ENCODE data around the gene WDR82. TPM values are rescaled to one million over a fixed set of nuclear protein-coding genes. Genes with fewer than 3 reads are reported as not detected.

The WDR82 gene
- total and polyA plus RNA-seq, 2 experiments from 2014 or later, result 25.2 to 71.8 TPM

DNA sequence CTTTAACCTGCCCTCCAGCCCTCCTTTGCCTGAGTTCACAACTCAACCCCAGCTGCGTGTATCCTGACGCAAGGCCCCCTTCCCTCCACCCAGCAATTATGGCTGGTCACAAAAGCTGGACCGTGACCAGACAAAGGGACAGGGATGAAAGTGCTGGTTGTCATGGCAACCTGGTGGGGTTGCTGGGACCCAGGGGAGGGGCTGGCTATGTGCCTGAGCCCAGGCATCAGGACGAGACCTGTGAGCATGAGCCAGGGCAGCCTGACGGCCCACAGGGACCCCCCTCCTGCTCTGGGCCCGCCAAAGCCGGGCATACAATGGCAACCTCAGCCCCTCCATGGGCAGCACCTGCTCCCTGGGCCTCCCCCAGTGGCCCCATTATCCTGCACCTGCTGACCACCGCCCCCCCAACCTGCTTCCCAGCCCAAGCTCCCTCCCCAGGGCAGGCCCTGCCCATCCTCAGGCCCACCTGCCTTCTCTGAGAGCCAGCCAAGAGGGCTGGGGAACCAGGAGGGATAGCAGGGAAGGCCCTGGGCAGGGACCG is 33.2 kb upstream of the WDR82 start:
- no peaks in the 10 kb centered on the region for H3K36me3 ChIP-seq (ENCODE audit: insufficient read depth)
- H3K27me3 ChIP-seq (ENCODE audit: insufficient read depth), result no peaks in the 10 kb centered on the region
- Mint-ChIP-seq H3K9me3 (no peaks in the 10 kb centered on the region), H3K36me3 (ENCODE audit: low read depth) (no peaks in the 10 kb centered on the region), H3K27me3 (ENCODE audit: insufficient read depth, low read depth, poor library complexity) (peaks cover 5% of the 10 kb centered on the region), H3K4me1 (peaks cover 2% of the 10 kb centered on the region; the same call in 2 of the 3 replicates), H3K4me3 (no peak overlapping the region), H3K27ac (no peak overlapping the region)
- no peaks in the 10 kb centered on the region for H3F3A ChIP-seq (replicated peaks; ENCODE audit: low read depth)
- H3K4me3 ChIP-seq, result no peak overlapping the region
- no peaks in the 10 kb centered on the region for H3K4me1 ChIP-seq (ENCODE audit: insufficient read depth)
- DNase-seq (ENCODE audit: low spot score) (no peak), ATAC-seq (peak; percentile 18; the same call in 1 of the 3 replicates)
- no peak overlapping the region for H3K4me2 ChIP-seq
- no peak for TF ChIP-seq POLR2AphosphoS5 (IDR thresholded peaks at IDR 0.05; ENCODE audit: low read depth)
- no peak for TF ChIP-seq STAT1 (IDR thresholded peaks at IDR 0.05; ENCODE audit: unreplicated experiment)
- no peak for TF ChIP-seq JUNB (IDR thresholded peaks at IDR 0.05; ENCODE audit: unreplicated experiment)
- TF ChIP-seq, protein P1, sequence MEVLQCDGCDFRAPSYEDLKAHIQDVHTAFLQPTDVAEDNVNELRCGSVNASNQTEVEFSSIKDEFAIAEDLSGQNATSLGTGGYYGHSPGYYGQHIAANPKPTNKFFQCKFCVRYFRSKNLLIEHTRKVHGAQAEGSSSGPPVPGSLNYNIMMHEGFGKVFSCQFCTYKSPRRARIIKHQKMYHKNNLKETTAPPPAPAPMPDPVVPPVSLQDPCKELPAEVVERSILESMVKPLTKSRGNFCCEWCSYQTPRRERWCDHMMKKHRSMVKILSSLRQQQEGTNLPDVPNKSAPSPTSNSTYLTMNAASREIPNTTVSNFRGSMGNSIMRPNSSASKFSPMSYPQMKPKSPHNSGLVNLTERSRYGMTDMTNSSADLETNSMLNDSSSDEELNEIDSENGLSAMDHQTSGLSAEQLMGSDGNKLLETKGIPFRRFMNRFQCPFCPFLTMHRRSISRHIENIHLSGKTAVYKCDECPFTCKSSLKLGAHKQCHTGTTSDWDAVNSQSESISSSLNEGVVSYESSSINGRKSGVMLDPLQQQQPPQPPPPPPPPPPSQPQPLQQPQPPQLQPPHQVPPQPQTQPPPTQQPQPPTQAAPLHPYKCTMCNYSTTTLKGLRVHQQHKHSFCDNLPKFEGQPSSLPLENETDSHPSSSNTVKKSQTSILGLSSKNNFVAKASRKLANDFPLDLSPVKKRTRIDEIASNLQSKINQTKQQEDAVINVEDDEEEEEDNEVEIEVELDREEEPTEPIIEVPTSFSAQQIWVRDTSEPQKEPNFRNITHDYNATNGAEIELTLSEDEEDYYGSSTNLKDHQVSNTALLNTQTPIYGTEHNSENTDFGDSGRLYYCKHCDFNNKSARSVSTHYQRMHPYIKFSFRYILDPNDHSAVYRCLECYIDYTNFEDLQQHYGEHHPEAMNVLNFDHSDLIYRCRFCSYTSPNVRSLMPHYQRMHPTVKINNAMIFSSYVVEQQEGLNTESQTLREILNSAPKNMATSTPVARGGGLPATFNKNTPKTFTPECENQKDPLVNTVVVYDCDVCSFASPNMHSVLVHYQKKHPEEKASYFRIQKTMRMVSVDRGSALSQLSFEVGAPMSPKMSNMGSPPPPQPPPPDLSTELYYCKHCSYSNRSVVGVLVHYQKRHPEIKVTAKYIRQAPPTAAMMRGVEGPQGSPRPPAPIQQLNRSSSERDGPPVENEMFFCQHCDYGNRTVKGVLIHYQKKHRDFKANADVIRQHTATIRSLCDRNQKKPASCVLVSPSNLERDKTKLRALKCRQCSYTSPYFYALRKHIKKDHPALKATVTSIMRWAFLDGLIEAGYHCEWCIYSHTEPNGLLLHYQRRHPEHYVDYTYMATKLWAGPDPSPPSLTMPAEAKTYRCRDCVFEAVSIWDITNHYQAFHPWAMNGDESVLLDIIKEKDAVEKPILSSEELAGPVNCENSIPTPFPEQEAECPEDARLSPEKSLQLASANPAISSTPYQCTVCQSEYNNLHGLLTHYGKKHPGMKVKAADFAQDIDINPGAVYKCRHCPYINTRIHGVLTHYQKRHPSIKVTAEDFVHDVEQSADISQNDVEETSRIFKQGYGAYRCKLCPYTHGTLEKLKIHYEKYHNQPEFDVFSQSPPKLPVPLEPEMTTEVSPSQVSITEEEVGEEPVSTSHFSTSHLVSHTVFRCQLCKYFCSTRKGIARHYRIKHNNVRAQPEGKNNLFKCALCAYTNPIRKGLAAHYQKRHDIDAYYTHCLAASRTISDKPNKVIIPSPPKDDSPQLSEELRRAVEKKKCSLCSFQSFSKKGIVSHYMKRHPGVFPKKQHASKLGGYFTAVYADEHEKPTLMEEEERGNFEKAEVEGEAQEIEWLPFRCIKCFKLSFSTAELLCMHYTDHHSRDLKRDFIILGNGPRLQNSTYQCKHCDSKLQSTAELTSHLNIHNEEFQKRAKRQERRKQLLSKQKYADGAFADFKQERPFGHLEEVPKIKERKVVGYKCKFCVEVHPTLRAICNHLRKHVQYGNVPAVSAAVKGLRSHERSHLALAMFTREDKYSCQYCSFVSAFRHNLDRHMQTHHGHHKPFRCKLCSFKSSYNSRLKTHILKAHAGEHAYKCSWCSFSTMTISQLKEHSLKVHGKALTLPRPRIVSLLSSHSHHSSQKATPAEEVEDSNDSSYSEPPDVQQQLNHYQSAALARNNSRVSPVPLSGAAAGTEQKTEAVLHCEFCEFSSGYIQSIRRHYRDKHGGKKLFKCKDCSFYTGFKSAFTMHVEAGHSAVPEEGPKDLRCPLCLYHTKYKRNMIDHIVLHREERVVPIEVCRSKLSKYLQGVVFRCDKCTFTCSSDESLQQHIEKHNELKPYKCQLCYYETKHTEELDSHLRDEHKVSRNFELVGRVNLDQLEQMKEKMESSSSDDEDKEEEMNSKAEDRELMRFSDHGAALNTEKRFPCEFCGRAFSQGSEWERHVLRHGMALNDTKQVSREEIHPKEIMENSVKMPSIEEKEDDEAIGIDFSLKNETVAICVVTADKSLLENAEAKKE (CRISPR knock-in tag; IDR thresholded peaks at IDR 0.05), result no peak
- TF ChIP-seq ZNF114 (CRISPR knock-in tag; IDR thresholded peaks at IDR 0.05), result no peak
- TF ChIP-seq REST (IDR thresholded peaks at IDR 0.05; ENCODE audit: unreplicated experiment), result no peak
- TF ChIP-seq NANOG (IDR thresholded peaks at IDR 0.05; ENCODE audit: borderline replicate concordance), result no peak
- TF ChIP-seq, protein P2, sequence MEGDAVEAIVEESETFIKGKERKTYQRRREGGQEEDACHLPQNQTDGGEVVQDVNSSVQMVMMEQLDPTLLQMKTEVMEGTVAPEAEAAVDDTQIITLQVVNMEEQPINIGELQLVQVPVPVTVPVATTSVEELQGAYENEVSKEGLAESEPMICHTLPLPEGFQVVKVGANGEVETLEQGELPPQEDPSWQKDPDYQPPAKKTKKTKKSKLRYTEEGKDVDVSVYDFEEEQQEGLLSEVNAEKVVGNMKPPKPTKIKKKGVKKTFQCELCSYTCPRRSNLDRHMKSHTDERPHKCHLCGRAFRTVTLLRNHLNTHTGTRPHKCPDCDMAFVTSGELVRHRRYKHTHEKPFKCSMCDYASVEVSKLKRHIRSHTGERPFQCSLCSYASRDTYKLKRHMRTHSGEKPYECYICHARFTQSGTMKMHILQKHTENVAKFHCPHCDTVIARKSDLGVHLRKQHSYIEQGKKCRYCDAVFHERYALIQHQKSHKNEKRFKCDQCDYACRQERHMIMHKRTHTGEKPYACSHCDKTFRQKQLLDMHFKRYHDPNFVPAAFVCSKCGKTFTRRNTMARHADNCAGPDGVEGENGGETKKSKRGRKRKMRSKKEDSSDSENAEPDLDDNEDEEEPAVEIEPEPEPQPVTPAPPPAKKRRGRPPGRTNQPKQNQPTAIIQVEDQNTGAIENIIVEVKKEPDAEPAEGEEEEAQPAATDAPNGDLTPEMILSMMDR (conservative IDR thresholded peaks at IDR 0.05; ENCODE audit: low read depth in 2 of 2), result no peak
- TF ChIP-seq CREB1 (CRISPR knock-in tag; IDR thresholded peaks at IDR 0.05; ENCODE audit: low read depth), result no peak
- TF ChIP-seq EZH2 (IDR thresholded peaks at IDR 0.05; ENCODE audit: low read depth, unreplicated experiment), result no peak
- no peak for TF ChIP-seq EZH2phosphoT487 (IDR thresholded peaks at IDR 0.05; ENCODE audit: unreplicated experiment)
- TF ChIP-seq, protein P3, sequence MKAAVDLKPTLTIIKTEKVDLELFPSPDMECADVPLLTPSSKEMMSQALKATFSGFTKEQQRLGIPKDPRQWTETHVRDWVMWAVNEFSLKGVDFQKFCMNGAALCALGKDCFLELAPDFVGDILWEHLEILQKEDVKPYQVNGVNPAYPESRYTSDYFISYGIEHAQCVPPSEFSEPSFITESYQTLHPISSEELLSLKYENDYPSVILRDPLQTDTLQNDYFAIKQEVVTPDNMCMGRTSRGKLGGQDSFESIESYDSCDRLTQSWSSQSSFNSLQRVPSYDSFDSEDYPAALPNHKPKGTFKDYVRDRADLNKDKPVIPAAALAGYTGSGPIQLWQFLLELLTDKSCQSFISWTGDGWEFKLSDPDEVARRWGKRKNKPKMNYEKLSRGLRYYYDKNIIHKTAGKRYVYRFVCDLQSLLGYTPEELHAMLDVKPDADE (IDR thresholded peaks at IDR 0.05), result no peak
- TF ChIP-seq ZNF331 (CRISPR knock-in tag; IDR thresholded peaks at IDR 0.05; ENCODE audit: low read depth), result no peak
- H3K79me2 ChIP-seq (replicated peaks; ENCODE audit: insufficient read depth), result no peaks in the 10 kb centered on the region
- no peaks in the 10 kb centered on the region for H3K9me2 ChIP-seq (ENCODE audit: insufficient read depth)
- H2AFZ ChIP-seq, result no peak overlapping the region
- H4K20me1 ChIP-seq (replicated peaks; ENCODE audit: insufficient read depth), result no peaks in the 10 kb centered on the region
- no peak overlapping the region for H3K27ac ChIP-seq (ENCODE audit: low read depth)

Data from GM23338 (cell line).